ENCODE data around the gene PACRG.

PACRG gene

GRCh38 chr6:163254341-163254835, 526.6 kb downstream of the PACRG start:
- in situ Hi-C loops (cut with MboI; ENCODE audit: low pct_unique_long_range_greater_than_20kb, low sequenced_read_pairs, unreplicated experiment): no loop called here
- no peak for DNase-seq (ENCODE audit: low spot score)
- no peak for TF ChIP-seq CTCF (IDR thresholded peaks at IDR 0.05; ENCODE audit: extremely low read depth, insufficient read depth, missing control alignments)

- in situ Hi-C loops (cut with MboI; ENCODE audit: low pct_unique_long_range_greater_than_20kb, low sequenced_read_pairs, unreplicated experiment): no loop called here
- DNase-seq (ENCODE audit: low spot score): no peak
- TF ChIP-seq CTCF (IDR thresholded peaks at IDR 0.05; ENCODE audit: extremely low read depth, insufficient read depth, missing control alignments): no peak
Observed at GRCh38 chr6:163255265-163255664, 527.5 kb downstream of the PACRG start.

GRCh38 chr6:163259689-163260088, 531.9 kb downstream of the PACRG start:
- no peak for DNase-seq (ENCODE audit: low spot score)
- in situ Hi-C loops (cut with MboI; ENCODE audit: low pct_unique_long_range_greater_than_20kb, low sequenced_read_pairs, unreplicated experiment): no loop called here
- TF ChIP-seq CTCF (IDR thresholded peaks at IDR 0.05; ENCODE audit: extremely low read depth, insufficient read depth, missing control alignments): no peak

GRCh38 chr6:163260111-163260895, 532.5 kb downstream of the PACRG start:
- no peak for DNase-seq (ENCODE audit: low spot score)
- in situ Hi-C loops (cut with MboI; ENCODE audit: low pct_unique_long_range_greater_than_20kb, low sequenced_read_pairs, unreplicated experiment): no loop called here
- no peak for TF ChIP-seq CTCF (IDR thresholded peaks at IDR 0.05; ENCODE audit: extremely low read depth, insufficient read depth, missing control alignments)

- no peak for DNase-seq (ENCODE audit: low spot score)
- TF ChIP-seq CTCF (IDR thresholded peaks at IDR 0.05; ENCODE audit: extremely low read depth, insufficient read depth, missing control alignments): no peak
- in situ Hi-C loops (cut with MboI; ENCODE audit: low pct_unique_long_range_greater_than_20kb, low sequenced_read_pairs, unreplicated experiment): no loop called here
Observed at GRCh38 chr6:163260911-163261310, 533.1 kb downstream of the PACRG start.

- no peak for TF ChIP-seq CTCF (IDR thresholded peaks at IDR 0.05; ENCODE audit: extremely low read depth, insufficient read depth, missing control alignments)
- DNase-seq (ENCODE audit: low spot score): no peak
- in situ Hi-C loops (cut with MboI; ENCODE audit: low pct_unique_long_range_greater_than_20kb, low sequenced_read_pairs, unreplicated experiment): no loop called here
Observed at GRCh38 chr6:163261361-163261760, 533.6 kb downstream of the PACRG start.

Data from GM13977 (cell line).